H9 (cell line): ENCODE results near the gene NOVA2. TPM values are rescaled to one million over a fixed set of nuclear protein-coding genes. Genes with fewer than 3 reads are reported as not detected.

Source experiments
- DNase-seq: peaks from one replicate; pipeline ENCODE4 v3.0.0-alpha.2; 2017
- H2AFZ ChIP-seq: one replicate; pipeline ENCODE4 v1.6.1; 2013; ENCODE audit warnings: mild to moderate bottlenecking, low read length, control low read depth, moderate library complexity
- H2AK5ac ChIP-seq: 2 replicates; pipeline ENCODE4 v1.6.1; 2013; ENCODE audit warnings: low read length, control low read depth, mixed read lengths; ENCODE audit not compliant: insufficient read length
- H2BK120ac ChIP-seq: one replicate; pipeline ENCODE4 v1.6.1; 2013; ENCODE audit warnings: low read depth, mild to moderate bottlenecking, low read length, control low read depth, inconsistent platforms; ENCODE audit not compliant: poor library complexity, severe bottlenecking
- H2BK12ac ChIP-seq: 2 replicates; pipeline ENCODE4 v1.6.1; 2013; ENCODE audit warnings: low read length, control low read depth, mixed read lengths, low read depth; ENCODE audit not compliant: insufficient read length
- H2BK15ac ChIP-seq: 2 replicates; pipeline ENCODE4 v1.6.1; 2013; ENCODE audit warnings: low read depth, low read length, control low read depth
- H2BK20ac ChIP-seq: one replicate; pipeline ENCODE4 v1.6.1; 2013; ENCODE audit warnings: low read depth, mild to moderate bottlenecking, low read length, control low read depth, inconsistent platforms; ENCODE audit not compliant: poor library complexity, severe bottlenecking
- H2BK5ac ChIP-seq: 2 replicates; pipeline ENCODE4 v1.6.1; 2013; ENCODE audit warnings: low read length, control low read depth, mixed read lengths; ENCODE audit not compliant: insufficient read length
- H3K14ac ChIP-seq: 2 replicates; pipeline ENCODE4 v1.6.1; 2013; ENCODE audit warnings: low read length, control low read depth; ENCODE audit not compliant: insufficient read depth
- H3K18ac ChIP-seq: 2 replicates; pipeline ENCODE4 v1.6.1; 2013; ENCODE audit warnings: low read depth, mild to moderate bottlenecking, mixed read lengths, low read length, control low read depth; ENCODE audit not compliant: insufficient read length
- H3K23ac ChIP-seq: 2 replicates; pipeline ENCODE4 v1.6.1; 2013; ENCODE audit warnings: low read length, control low read depth, mixed read lengths, low read depth; ENCODE audit not compliant: insufficient read length
- H3K23me2 ChIP-seq: 2 replicates; pipeline ENCODE4 v1.6.1; 2013; ENCODE audit warnings: low read depth, mild to moderate bottlenecking, mixed read lengths, low read length, control low read depth; ENCODE audit not compliant: insufficient read length, poor library complexity, severe bottlenecking
- H3K27ac ChIP-seq: 2 replicates; pipeline ENCODE4 v1.5.1; 2013; ENCODE audit warnings: low read length, control low read depth, mixed read lengths, low read depth; ENCODE audit not compliant: insufficient read length
- H3K27me3 ChIP-seq: 2 replicates; pipeline ENCODE4 v1.6.1; 2013; ENCODE audit warnings: low read length, control low read depth, inconsistent platforms; ENCODE audit not compliant: insufficient read depth
- H3K4ac ChIP-seq: 2 replicates; pipeline ENCODE4 v1.6.1; 2013; ENCODE audit warnings: low read depth, mild to moderate bottlenecking, control low read depth, inconsistent platforms, low read length, moderate library complexity
- H3K4me1 ChIP-seq: 2 replicates; pipeline ENCODE4 v1.6.1; 2013; ENCODE audit warnings: low read length, control low read depth, inconsistent platforms; ENCODE audit not compliant: insufficient read depth
- H3K4me2 ChIP-seq: 2 replicates; pipeline ENCODE4 v1.6.1; 2013; ENCODE audit warnings: low read length, control low read depth, mixed read lengths; ENCODE audit not compliant: insufficient read length, insufficient read depth
- H3K56ac ChIP-seq: 2 replicates; pipeline ENCODE4 v1.6.1; 2013; ENCODE audit warnings: low read depth, mild to moderate bottlenecking, mixed read lengths, low read length, control low read depth; ENCODE audit not compliant: insufficient read length
- H3K79me1 ChIP-seq: 2 replicates; pipeline ENCODE4 v1.6.1; 2013; ENCODE audit warnings: low read depth, mild to moderate bottlenecking, moderate library complexity, low read length, control low read depth, inconsistent platforms; ENCODE audit not compliant: insufficient read depth, poor library complexity, severe bottlenecking
- H3K79me2 ChIP-seq: 2 replicates; pipeline ENCODE4 v1.6.1; 2013; ENCODE audit warnings: low read length, control low read depth, inconsistent platforms; ENCODE audit not compliant: insufficient read depth
- H3K9ac ChIP-seq: 2 replicates; pipeline ENCODE4 v1.6.1; 2013; ENCODE audit warnings: low read length, control low read depth, mixed read lengths; ENCODE audit not compliant: insufficient read length; ENCODE audit errors: extremely low read depth
- H3K9me3 ChIP-seq: one replicate; pipeline ENCODE4 v1.6.1; 2013; ENCODE audit warnings: low read depth, low read length, inconsistent platforms; ENCODE audit not compliant: control insufficient read depth
- H3T11ph ChIP-seq: one replicate; pipeline ENCODE4 v1.6.1; 2013; ENCODE audit warnings: mild to moderate bottlenecking, low read length, control low read depth, inconsistent platforms
- H4K20me1 ChIP-seq: one replicate; pipeline ENCODE4 v1.6.1; 2013; ENCODE audit not compliant: control insufficient read depth, insufficient read length, insufficient read depth
- H4K5ac ChIP-seq: 2 replicates; pipeline ENCODE4 v1.6.1; 2013; ENCODE audit warnings: low read depth, mild to moderate bottlenecking, mixed read lengths, low read length, control low read depth; ENCODE audit not compliant: insufficient read length
- H4K8ac ChIP-seq: replicated peaks from 2 replicates; pipeline ENCODE4 v1.6.1; 2013; ENCODE audit warnings: low read length, control low read depth, mixed read lengths, low read depth; ENCODE audit not compliant: insufficient read length
- H4K91ac ChIP-seq: 2 replicates; pipeline ENCODE4 v1.6.1; 2013; ENCODE audit warnings: low read depth, mild to moderate bottlenecking, moderate library complexity, mixed read lengths, low read length, control low read depth; ENCODE audit not compliant: insufficient read length
- H3K27ac Mint-ChIP-seq, 3 experiments: 2 replicates in 2 of 3; 3 replicates in 1 of 3; pipeline ENCODE4 v1.8.0; 2020 to 2021; ENCODE audit warnings: mixed read lengths in 3 of 3, mild to moderate bottlenecking in 1 of 3, moderate library complexity in 1 of 3
- H3K27me3 Mint-ChIP-seq: 2 replicates; pipeline ENCODE4 v1.8.0; 2021; ENCODE audit warnings: low read depth, mild to moderate bottlenecking, moderate library complexity, mixed read lengths
- H3K36me3 Mint-ChIP-seq, 3 experiments: 2 replicates in 2 of 3; 3 replicates in 1 of 3; pipeline ENCODE4 v1.8.0; 2020 to 2021; ENCODE audit warnings: low read depth in 3 of 3, mixed read lengths in 3 of 3; ENCODE audit not compliant: insufficient read depth in 1 of 3
- H3K4me1 Mint-ChIP-seq, 2 experiments: 2 replicates each; pipeline ENCODE4 v1.8.0; 2020; ENCODE audit warnings: mixed read lengths in 2 of 2
- H3K4me3 Mint-ChIP-seq, 2 experiments: 2 replicates in 1 of 2; 3 replicates in 1 of 2; pipeline ENCODE4 v1.8.0; 2020 to 2021; ENCODE audit warnings: mild to moderate bottlenecking in 2 of 2, mixed read lengths in 2 of 2, moderate library complexity in 1 of 2
- H3K9me3 Mint-ChIP-seq, 2 experiments: 2 replicates in 1 of 2; 3 replicates in 1 of 2; pipeline ENCODE4 v1.8.0; 2020; ENCODE audit warnings: mild to moderate bottlenecking in 2 of 2, mixed read lengths in 2 of 2, moderate library complexity in 1 of 2
- WGBS: extraction: QIAGEN DNeasy Blood & Tissue Kit; methylation state at CpG from one replicate; pipeline ENCODE4 v1.1.7; 2013; ENCODE audit warnings: missing lambda C conversion rate, low lambda C conversion rate, mixed read lengths; ENCODE audit not compliant: insufficient read length; ENCODE audit errors: extremely low coverage; 5-methylcytosine and 5-hydroxymethylcytosine counted together
- total RNA-seq: library from RNA; stranded (reverse); gene quantifications from 2 replicates; pipeline ENCODE4 v1.2.1, GENCODE V29; 2021
- TF ChIP-seq, protein P1 (sequence below): fragments of 200-600 bp; sonication (generic); conservative IDR thresholded peaks from 3 replicates; pipeline ENCODE4 v1.8.0; 2021; ENCODE audit warnings: antibody characterized with exemption, mild to moderate bottlenecking

Gene NOVA2
- total RNA-seq, 1 experiment from 2014 or later: 8.8 TPM

DNA sequence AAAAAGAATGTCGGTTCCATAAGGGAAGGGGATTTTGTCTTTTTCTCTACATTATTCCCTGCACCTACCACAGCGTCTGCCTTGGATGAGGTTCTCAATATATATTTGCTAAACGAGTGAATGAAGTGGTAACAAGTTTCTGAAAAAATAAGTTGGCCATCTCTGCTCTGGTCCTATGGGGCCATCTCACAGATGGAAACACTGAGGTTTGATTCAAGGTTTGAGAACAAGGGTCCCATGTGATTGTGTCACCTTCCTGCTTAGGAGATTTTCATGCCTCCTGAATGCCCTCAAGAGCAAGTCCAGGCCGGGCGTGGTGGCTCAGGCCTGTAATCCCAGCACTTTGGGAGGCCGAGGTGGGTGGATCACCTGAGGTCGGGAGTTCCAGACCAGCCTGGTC lies 74.4 kb downstream of the NOVA2 start:
- H3K27me3 ChIP-seq: peaks cover 4% of the 10 kb centered on the region; the same call in 1 of the 2 replicates
- no peak for DNase-seq
- no peak overlapping the region for H3K4ac ChIP-seq
- Mint-ChIP-seq H3K27ac (no peak overlapping the region), H3K9me3 (no peaks in the 10 kb centered on the region), H3K27me3 (peaks cover 17% of the 10 kb centered on the region), H3K4me1 (peaks cover 7 to 10% of the 10 kb centered on the region in 2 experiments), H3K4me3 (no peak overlapping the region), H3K36me3 (peaks cover 16 to 33% (median 29%) of the 10 kb centered on the region in 3 experiments)
- H3K23me2 ChIP-seq: peaks cover 15% of the 10 kb centered on the region
- no peak overlapping the region for H2AK5ac ChIP-seq
- H2BK15ac ChIP-seq: no peak overlapping the region
- H3K4me1 ChIP-seq: no peaks in the 10 kb centered on the region
- H3K79me1 ChIP-seq: no peaks in the 10 kb centered on the region
- no peak overlapping the region for H3T11ph ChIP-seq
- no peak overlapping the region for H3K23ac ChIP-seq
- no peak overlapping the region for H4K91ac ChIP-seq
- no peak overlapping the region for H2BK120ac ChIP-seq
- H3K9ac ChIP-seq: no peak overlapping the region
- H2BK5ac ChIP-seq: no peak overlapping the region
- no peak overlapping the region for H4K5ac ChIP-seq
- H2BK12ac ChIP-seq: no peak overlapping the region
- H3K4me2 ChIP-seq: no peak overlapping the region
- H3K27ac ChIP-seq: no peak overlapping the region
- H2AFZ ChIP-seq: no peak overlapping the region
- no peak overlapping the region for H3K56ac ChIP-seq
- H3K9me3 ChIP-seq: no peaks in the 10 kb centered on the region
- H3K14ac ChIP-seq: no peak overlapping the region
- H4K20me1 ChIP-seq: no peaks in the 10 kb centered on the region
- WGBS: no CpG with 5 or more reads among the region's 7 CpGs
- no peak overlapping the region for H2BK20ac ChIP-seq
- no peak overlapping the region for H4K8ac ChIP-seq
- H3K18ac ChIP-seq: no peak overlapping the region
- TF ChIP-seq, protein P1, sequence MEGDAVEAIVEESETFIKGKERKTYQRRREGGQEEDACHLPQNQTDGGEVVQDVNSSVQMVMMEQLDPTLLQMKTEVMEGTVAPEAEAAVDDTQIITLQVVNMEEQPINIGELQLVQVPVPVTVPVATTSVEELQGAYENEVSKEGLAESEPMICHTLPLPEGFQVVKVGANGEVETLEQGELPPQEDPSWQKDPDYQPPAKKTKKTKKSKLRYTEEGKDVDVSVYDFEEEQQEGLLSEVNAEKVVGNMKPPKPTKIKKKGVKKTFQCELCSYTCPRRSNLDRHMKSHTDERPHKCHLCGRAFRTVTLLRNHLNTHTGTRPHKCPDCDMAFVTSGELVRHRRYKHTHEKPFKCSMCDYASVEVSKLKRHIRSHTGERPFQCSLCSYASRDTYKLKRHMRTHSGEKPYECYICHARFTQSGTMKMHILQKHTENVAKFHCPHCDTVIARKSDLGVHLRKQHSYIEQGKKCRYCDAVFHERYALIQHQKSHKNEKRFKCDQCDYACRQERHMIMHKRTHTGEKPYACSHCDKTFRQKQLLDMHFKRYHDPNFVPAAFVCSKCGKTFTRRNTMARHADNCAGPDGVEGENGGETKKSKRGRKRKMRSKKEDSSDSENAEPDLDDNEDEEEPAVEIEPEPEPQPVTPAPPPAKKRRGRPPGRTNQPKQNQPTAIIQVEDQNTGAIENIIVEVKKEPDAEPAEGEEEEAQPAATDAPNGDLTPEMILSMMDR: no peak
- H3K79me2 ChIP-seq: no peaks in the 10 kb centered on the region
